Mesothelial cell of epicardium (in vitro differentiated cells): ENCODE data around the gene NOTCH3. TPM values are rescaled to one million over a fixed set of nuclear protein-coding genes. Genes with fewer than 3 reads are reported as not detected.
A peak's percentile ranks its signal among the peaks of the same experiment; 100 is the strongest.

Experiments used
- DNase-seq, 2 experiments: peaks; one replicate each; pipeline ENCODE4 v3.0.0; 2021; ENCODE audit warnings: low spot score in 2 of 2; ENCODE audit not compliant: unreplicated experiment in 2 of 2
- H3K27ac Mint-ChIP-seq: 2 replicates; pipeline ENCODE4 v1.8.0; 2021; ENCODE audit warnings: mixed read lengths
- H3K27me3 Mint-ChIP-seq: 2 replicates; pipeline ENCODE4 v1.8.0; 2021; ENCODE audit warnings: low read depth, mixed read lengths
- H3K36me3 Mint-ChIP-seq: 2 replicates; pipeline ENCODE4 v1.8.0; 2021; ENCODE audit warnings: mixed read lengths
- H3K4me1 Mint-ChIP-seq: 2 replicates; pipeline ENCODE4 v1.8.0; 2021; ENCODE audit warnings: mixed read lengths
- H3K4me3 Mint-ChIP-seq: 2 replicates; pipeline ENCODE4 v1.8.0; 2021; ENCODE audit warnings: mild to moderate bottlenecking, moderate library complexity, mixed read lengths
- H3K9me3 Mint-ChIP-seq: 2 replicates; pipeline ENCODE4 v1.8.0; 2021; ENCODE audit warnings: mixed read lengths
- total RNA-seq: library from RNA; stranded (reverse); gene quantifications from 3 replicates; pipeline ENCODE4 v1.2.1, GENCODE V29; 2021
- TF ChIP-seq, protein P1 (sequence below): fragments of 200-600 bp; sonication (generic); IDR thresholded peaks from one replicate; pipeline ENCODE4 v1.5.0; 2021; ENCODE audit warnings: antibody characterized with exemption; ENCODE audit not compliant: unreplicated experiment

Gene NOTCH3
- total RNA-seq, 1 donor from 2014 or later, result 204 TPM

DNA sequence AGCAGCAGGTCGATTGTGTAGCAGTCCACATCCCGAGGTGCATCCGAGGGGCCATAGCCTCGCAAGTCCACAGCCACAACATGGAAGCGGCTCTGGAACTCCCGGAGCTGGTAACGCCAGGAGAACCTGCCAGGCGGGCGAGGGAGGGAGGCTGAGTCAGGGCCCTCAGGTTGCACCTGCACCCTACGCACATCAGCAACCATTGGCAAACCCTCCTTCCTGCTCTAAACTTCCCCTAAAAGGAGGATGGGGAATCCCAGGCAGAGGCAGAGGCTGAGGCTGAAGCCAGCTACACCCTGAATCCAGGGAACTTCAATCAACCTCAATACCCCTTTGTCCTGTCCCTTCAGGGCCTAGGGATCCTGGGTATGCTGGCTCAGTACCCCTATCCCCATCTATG, 30.5 kb upstream of the NOTCH3 start:
- Mint-ChIP-seq H3K27ac (no peak overlapping the region), H3K36me3 (peaks cover 3% of the 10 kb centered on the region), H3K27me3 (peaks cover 19% of the 10 kb centered on the region), H3K4me1 (peaks cover 5% of the 10 kb centered on the region), H3K9me3 (no peaks in the 10 kb centered on the region), H3K4me3 (no peak overlapping the region)
- TF ChIP-seq, protein P1, sequence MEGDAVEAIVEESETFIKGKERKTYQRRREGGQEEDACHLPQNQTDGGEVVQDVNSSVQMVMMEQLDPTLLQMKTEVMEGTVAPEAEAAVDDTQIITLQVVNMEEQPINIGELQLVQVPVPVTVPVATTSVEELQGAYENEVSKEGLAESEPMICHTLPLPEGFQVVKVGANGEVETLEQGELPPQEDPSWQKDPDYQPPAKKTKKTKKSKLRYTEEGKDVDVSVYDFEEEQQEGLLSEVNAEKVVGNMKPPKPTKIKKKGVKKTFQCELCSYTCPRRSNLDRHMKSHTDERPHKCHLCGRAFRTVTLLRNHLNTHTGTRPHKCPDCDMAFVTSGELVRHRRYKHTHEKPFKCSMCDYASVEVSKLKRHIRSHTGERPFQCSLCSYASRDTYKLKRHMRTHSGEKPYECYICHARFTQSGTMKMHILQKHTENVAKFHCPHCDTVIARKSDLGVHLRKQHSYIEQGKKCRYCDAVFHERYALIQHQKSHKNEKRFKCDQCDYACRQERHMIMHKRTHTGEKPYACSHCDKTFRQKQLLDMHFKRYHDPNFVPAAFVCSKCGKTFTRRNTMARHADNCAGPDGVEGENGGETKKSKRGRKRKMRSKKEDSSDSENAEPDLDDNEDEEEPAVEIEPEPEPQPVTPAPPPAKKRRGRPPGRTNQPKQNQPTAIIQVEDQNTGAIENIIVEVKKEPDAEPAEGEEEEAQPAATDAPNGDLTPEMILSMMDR, result no peak
- DNase-seq, result no peak

DNA sequence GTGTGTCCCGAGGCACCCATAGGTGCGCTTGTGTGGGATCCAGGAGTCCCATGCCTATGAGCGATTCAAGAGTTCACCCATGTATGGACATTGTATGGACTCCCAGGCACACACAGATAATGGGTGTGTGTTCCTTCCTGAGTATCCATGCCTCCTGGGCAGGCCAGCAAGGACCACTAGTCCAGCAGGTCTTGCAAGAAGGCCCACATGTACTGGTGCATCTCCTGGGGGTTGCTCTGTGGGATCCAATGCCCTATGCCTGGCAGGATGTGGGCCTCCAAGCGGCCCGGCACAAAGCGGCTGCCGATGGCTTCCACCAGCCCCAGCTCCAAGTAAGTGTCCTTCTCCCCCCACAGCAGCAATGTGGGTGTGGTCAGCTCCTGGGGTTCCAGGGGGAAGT, 26.5 kb upstream of the NOTCH3 start:
- Mint-ChIP-seq H3K4me1 (peaks cover 16% of the 10 kb centered on the region), H3K36me3 (no peaks in the 10 kb centered on the region), H3K4me3 (no peak overlapping the region), H3K9me3 (no peaks in the 10 kb centered on the region), H3K27me3 (peaks cover 11% of the 10 kb centered on the region), H3K27ac (no peak overlapping the region)
- TF ChIP-seq, protein P1, result no peak
- DNase-seq, result no peak

DNA sequence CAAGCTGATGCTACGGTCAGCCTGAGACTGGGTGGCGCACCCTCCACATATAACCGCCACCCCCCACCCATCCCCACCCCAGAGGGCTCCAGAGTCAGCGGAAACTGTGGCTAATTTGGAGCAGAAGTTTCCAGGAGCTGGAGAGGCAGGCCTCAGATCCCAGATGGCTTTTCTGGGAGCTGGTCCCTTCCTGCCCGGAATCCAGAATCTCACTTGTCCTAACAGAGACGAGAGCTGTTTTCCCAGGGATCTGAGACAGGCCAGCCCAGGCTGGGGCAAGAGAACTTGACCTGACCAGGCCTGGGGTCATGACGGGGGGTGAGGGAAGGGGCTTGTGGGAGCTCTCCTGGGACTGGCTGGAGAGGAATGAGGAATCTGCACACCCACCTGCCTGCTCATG, 25.0 kb upstream of the NOTCH3 start:
- H3K9me3 Mint-ChIP-seq, result no peaks in the 10 kb centered on the region
- no peak for DNase-seq
- H3K4me3 Mint-ChIP-seq, result no peak overlapping the region
- peaks cover under 1% of the 10 kb centered on the region for H3K27me3 Mint-ChIP-seq
- TF ChIP-seq, protein P1, result no peak
- no peaks in the 10 kb centered on the region for H3K36me3 Mint-ChIP-seq
- peaks cover 15% of the 10 kb centered on the region for H3K4me1 Mint-ChIP-seq
- H3K27ac Mint-ChIP-seq, result no peak overlapping the region

DNA sequence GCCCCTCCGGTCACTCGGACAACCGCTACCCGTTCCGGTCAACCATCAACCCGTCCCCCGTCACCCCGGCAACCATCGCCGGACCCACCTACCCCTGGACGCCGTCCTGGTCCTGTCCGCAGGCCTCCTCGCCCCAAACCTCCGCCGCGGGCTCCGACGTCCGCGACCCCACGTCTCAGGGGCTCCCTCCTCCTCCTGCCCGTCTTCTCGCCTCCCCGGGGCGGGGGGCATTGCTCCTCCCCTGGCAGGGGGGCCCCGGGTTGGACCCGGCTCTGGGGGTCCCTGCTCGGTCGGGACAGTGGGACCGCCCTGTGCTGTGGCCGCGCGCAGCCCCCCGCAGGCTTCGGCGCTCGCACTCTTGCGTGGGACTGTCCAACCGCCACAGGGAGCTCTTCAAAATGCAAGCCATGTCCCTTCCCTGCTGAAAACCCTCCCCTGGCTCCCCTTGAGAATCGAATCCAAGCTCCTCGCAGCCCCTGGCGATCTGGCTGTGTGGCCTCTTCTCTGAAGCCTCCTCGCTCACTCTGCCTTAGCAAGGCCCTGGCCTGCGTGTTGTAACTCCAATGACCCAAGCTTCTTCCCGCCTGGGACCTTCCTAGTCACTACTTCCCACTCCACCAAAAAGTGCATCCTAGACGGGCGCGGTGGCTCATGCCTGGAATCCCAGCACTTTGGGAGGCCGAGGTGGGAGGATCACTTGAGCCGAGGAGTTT, 23.0 kb upstream of the NOTCH3 start:
- Mint-ChIP-seq H3K27ac (peak overlapping the region; percentile 71), H3K4me3 (peak overlapping the region; percentile 84), H3K9me3 (no peaks in the 10 kb centered on the region), H3K4me1 (peaks cover 15% of the 10 kb centered on the region), H3K27me3 (no peaks in the 10 kb centered on the region), H3K36me3 (no peaks in the 10 kb centered on the region)
- DNase-seq, result no peak
- TF ChIP-seq, protein P1, result no peak

DNA sequence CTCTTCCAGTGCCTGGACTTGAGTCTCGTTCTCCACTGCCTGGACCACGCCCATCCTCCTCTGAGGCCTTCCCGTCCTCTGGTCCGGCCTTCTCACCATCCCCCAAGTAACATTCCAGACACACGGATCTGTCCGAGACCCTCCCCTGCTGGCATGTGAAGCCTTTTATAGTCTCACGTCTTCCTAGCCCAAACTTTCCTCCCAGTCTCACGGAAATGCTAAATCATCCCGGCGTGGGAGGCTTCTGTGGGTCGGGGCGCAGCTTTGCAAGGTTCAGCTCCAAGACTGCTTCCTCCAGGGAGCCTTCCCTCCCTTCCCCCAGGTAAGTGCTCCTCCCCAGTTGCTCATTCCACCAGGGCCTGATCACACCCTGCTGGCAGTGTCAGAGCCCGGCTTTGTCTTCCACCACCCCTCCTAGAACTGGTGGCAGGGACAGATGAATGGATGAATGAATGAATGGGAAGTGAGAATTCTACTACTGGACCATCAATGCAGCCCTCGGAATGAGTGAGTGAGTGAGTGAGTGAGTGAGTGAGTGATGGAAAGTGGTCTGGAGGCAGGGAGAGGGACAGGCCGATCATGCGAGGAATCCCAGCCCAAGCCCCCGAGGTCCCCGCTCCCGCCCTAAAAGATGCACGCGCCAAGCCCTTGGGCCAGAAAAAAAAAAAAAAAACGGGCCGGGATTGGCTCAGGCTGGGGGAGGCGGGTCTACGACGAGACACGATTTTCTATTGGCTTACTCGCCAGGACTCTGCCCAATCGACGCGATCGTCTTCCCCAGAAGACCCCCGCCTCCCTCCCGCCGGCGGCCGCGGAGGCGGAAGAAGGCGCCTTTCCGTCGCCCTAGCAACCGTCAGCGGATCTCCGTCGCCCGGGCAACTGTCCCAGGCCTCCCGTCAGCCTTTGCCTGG, 22.2 kb upstream of the NOTCH3 start:
- peaks cover 15% of the 10 kb centered on the region for H3K4me1 Mint-ChIP-seq
- no peaks in the 10 kb centered on the region for H3K36me3 Mint-ChIP-seq
- DNase-seq, result peak; percentile 88 to 92
- TF ChIP-seq, protein P1, result no peak
- H3K27me3 Mint-ChIP-seq, result no peaks in the 10 kb centered on the region
- H3K27ac Mint-ChIP-seq, result peak overlapping the region; percentile 71
- H3K9me3 Mint-ChIP-seq, result no peaks in the 10 kb centered on the region
- H3K4me3 Mint-ChIP-seq, result peak overlapping the region; percentile 84
